ENCODE data around the gene GPC5. TPM values are rescaled to one million over a fixed set of nuclear protein-coding genes. Genes with fewer than 3 reads are reported as not detected.

GPC5 gene
- total RNA-seq, 2 experiments from 2014 or later = not detected

GRCh38 chr13:92042522-92042921 lies 644.1 kb downstream of the GPC5 start:
- H3K4me1 Mint-ChIP-seq = no peaks in the 10 kb centered on the region
- H3K9me3 Mint-ChIP-seq (ENCODE audit: low read depth) = no peaks in the 10 kb centered on the region
- no peaks in the 10 kb centered on the region for H3K27me3 Mint-ChIP-seq
- H3K4me3 Mint-ChIP-seq = no peak overlapping the region
- no peak overlapping the region for H3K27ac Mint-ChIP-seq
- H3K36me3 Mint-ChIP-seq = no peaks in the 10 kb centered on the region
- DNase-seq (no peak), ATAC-seq (no peak)
- CTCF ChIA-PET = no interaction called here

DNA sequence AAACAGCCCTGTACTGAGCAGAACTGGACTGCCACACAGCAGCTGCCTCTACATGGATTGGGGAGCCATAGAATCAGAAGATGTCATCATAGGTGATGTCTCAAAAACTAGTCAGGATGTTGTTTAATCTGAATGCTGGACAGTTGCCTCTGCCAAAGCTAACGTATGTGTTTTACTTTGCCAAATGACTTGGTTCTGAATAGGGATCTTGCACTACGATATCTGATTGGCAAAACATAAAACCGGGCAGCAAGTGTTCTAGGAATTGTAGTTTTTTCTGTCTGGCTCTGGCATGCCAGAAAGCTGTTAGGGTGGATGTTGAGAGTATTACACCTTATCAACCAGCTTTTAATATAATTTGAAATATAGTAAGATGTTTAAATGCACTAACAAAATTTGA lies 645.9 kb downstream of the GPC5 start:
- Mint-ChIP-seq H3K27me3 (no peaks in the 10 kb centered on the region), H3K4me1 (no peaks in the 10 kb centered on the region), H3K9me3 (ENCODE audit: low read depth) (no peaks in the 10 kb centered on the region), H3K27ac (no peak overlapping the region), H3K4me3 (no peak overlapping the region), H3K36me3 (no peaks in the 10 kb centered on the region)
- DNase-seq = no peak
- CTCF ChIA-PET = no interaction called here
- ATAC-seq = no peak

DNA sequence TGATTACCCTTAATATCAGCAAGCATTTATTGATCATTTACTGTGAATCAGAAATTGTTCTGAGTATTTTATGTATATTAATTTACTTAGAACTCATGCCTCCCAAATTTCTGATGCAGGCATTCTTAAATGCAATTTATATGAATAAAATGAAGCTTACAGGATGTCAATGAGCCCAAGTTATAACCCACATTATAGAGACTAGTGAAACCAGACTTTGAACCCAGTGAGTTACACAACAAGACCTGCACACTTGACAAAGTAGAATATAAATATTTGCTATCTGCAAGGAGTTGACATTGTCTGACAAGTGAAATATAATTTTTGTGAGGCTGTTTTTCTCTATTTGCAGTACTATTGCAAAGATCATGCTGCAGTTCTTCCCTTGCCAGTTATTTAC lies 656.0 kb downstream of the GPC5 start:
- ATAC-seq = no peak
- Mint-ChIP-seq H3K4me3 (no peak overlapping the region), H3K27ac (no peak overlapping the region), H3K4me1 (no peaks in the 10 kb centered on the region), H3K36me3 (no peaks in the 10 kb centered on the region), H3K9me3 (ENCODE audit: low read depth) (peaks cover 7% of the 10 kb centered on the region), H3K27me3 (no peaks in the 10 kb centered on the region)
- CTCF ChIA-PET = no interaction called here
- DNase-seq = no peak

DNA sequence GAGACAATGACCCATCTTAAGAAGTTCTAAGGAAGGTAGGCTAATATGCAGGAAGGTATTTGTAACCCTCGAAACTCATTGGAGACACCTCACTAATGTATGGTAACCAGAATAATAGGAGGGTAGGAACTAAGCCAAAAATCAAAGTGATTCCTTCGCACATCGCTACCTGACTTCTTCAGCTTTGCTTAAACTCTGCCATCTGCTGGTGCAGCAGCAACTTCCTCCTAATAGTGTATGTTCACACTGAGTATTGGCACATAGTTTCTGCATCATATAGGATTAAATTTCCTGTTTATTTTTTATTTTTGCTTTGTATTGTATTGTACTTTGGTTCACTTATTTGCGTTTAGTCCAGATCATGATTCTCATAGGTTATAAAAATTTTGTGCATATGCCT lies 676.2 kb downstream of the GPC5 start:
- Mint-ChIP-seq H3K27ac (no peak overlapping the region), H3K9me3 (ENCODE audit: low read depth) (peaks cover 2% of the 10 kb centered on the region), H3K36me3 (no peaks in the 10 kb centered on the region), H3K4me1 (no peaks in the 10 kb centered on the region), H3K4me3 (no peak overlapping the region), H3K27me3 (no peaks in the 10 kb centered on the region)
- DNase-seq = no peak
- ATAC-seq = no peak
- CTCF ChIA-PET = no interaction called here

DNA sequence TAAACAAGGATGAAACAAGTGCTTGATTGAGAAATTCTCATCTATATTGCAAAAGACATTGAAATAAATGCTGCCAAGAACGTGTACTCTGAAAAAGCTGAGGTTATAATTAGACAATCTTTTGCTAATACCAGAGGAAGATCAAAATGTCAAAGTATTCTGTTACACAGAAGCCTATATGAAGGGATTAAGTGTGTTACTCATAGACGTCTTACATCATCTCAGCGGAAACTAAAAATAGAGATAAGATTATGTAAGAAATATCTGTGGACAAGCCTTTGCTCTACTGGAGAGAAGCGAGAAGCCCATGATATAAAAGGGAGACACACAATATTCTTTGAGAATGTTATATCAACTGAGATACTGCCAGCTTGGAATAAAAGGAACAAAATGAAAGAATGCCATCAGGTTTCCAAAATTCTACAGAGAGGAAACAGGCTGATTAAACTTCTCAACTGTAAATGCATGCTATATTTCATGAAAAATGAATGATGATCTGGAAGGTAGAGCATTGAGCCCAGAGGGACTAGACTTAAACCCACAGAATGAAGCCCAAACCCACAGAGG lies 699.0 kb downstream of the GPC5 start:
- ATAC-seq = no peak
- Mint-ChIP-seq H3K27ac (no peak overlapping the region), H3K27me3 (no peaks in the 10 kb centered on the region), H3K36me3 (no peaks in the 10 kb centered on the region), H3K4me1 (no peaks in the 10 kb centered on the region), H3K9me3 (ENCODE audit: low read depth) (no peaks in the 10 kb centered on the region), H3K4me3 (no peak overlapping the region)
- no peak for DNase-seq
- CTCF ChIA-PET = no interaction called here

GRCh38 chr13:92101801-92102200 lies 703.4 kb downstream of the GPC5 start:
- H3K9me3 Mint-ChIP-seq (ENCODE audit: low read depth) = no peaks in the 10 kb centered on the region
- DNase-seq (no peak), ATAC-seq (no peak)
- H3K36me3 Mint-ChIP-seq = no peaks in the 10 kb centered on the region
- no peaks in the 10 kb centered on the region for H3K4me1 Mint-ChIP-seq
- H3K27ac Mint-ChIP-seq = no peak overlapping the region
- CTCF ChIA-PET = no interaction called here
- no peaks in the 10 kb centered on the region for H3K27me3 Mint-ChIP-seq
- no peak overlapping the region for H3K4me3 Mint-ChIP-seq

GRCh38 chr13:92103689-92104153 lies 705.3 kb downstream of the GPC5 start:
- H3K4me1 Mint-ChIP-seq = no peaks in the 10 kb centered on the region
- no peak for DNase-seq
- CTCF ChIA-PET = no interaction called here
- H3K36me3 Mint-ChIP-seq = no peaks in the 10 kb centered on the region
- no peak for ATAC-seq
- no peak overlapping the region for H3K27ac Mint-ChIP-seq
- no peak overlapping the region for H3K4me3 Mint-ChIP-seq
- no peaks in the 10 kb centered on the region for H3K27me3 Mint-ChIP-seq
- peaks cover 2% of the 10 kb centered on the region for H3K9me3 Mint-ChIP-seq (ENCODE audit: low read depth)

GRCh38 chr13:92122186-92122853 lies 723.9 kb downstream of the GPC5 start:
- ATAC-seq (no peak), DNase-seq (no peak)
- Mint-ChIP-seq H3K4me1 (no peaks in the 10 kb centered on the region), H3K27me3 (no peaks in the 10 kb centered on the region), H3K27ac (no peak overlapping the region), H3K36me3 (no peaks in the 10 kb centered on the region), H3K9me3 (ENCODE audit: low read depth) (no peaks in the 10 kb centered on the region), H3K4me3 (no peak overlapping the region)
- CTCF ChIA-PET = no interaction called here

GRCh38 chr13:92126399-92126798 lies 728.0 kb downstream of the GPC5 start:
- CTCF ChIA-PET = no interaction called here
- ATAC-seq = no peak

DNA sequence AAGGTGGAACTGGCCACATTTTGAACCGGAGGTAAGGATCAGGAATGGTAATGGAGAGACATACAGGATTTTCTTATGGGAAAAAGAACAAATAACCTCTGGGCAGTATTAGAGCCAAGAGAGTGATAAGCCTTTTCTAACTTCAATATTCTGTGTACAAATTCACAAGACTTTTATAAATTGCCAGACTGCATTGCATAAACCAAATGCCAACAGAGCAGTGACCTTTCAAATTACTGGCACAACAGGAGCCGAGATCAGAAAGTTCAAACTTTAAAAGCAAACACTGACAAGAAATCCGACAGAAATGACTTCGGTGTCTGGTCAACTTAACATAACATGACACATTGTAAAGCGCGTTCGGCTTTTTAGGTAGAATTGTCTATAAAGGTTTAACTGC lies 737.1 kb downstream of the GPC5 start:
- no peak for ATAC-seq
- CTCF ChIA-PET = no interaction called here

More at GRCh38 chr13:92126399-92126798, 728.0 kb downstream of the GPC5 start:
- no peak for DNase-seq
- H3K27me3 Mint-ChIP-seq = no peaks in the 10 kb centered on the region
- H3K9me3 Mint-ChIP-seq (ENCODE audit: low read depth) = no peaks in the 10 kb centered on the region
- H3K36me3 Mint-ChIP-seq = no peaks in the 10 kb centered on the region
- no peak overlapping the region for H3K4me3 Mint-ChIP-seq
- H3K4me1 Mint-ChIP-seq = no peaks in the 10 kb centered on the region
- no peak overlapping the region for H3K27ac Mint-ChIP-seq

GRCh38 chr13:92136449-92137155 lies 738.2 kb downstream of the GPC5 start:
- Mint-ChIP-seq H3K9me3 (ENCODE audit: low read depth) (no peaks in the 10 kb centered on the region), H3K27ac (no peak overlapping the region)

More for the DNA sequence above, 737.1 kb downstream of the GPC5 start:
- Mint-ChIP-seq H3K36me3 (no peaks in the 10 kb centered on the region), H3K9me3 (ENCODE audit: low read depth) (no peaks in the 10 kb centered on the region), H3K4me1 (no peaks in the 10 kb centered on the region), H3K4me3 (no peak overlapping the region), H3K27ac (no peak overlapping the region), H3K27me3 (no peaks in the 10 kb centered on the region)
- no peak for DNase-seq

DNA sequence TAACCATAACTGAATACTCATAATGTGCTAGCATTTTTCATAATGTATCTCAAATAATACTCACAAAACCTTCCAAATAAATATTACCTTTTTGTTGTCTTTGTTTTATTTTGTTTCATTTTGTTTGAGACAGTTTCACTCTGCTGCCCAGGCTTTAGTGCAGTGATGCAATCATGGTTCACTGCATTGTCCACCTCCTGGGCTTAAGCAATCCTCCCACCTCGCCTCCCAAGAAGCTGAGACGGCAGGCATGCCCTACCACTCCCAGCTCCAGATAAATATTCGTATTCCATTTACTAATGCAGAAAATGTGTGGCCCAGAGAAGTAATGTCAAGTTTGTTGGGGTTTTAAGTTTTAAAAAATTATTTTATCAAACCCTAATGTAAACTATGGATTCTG lies 739.1 kb downstream of the GPC5 start:
- CTCF ChIA-PET = no interaction called here
- H3K36me3 Mint-ChIP-seq = no peaks in the 10 kb centered on the region
- H3K9me3 Mint-ChIP-seq (ENCODE audit: low read depth) = no peaks in the 10 kb centered on the region
- ATAC-seq = no peak
- no peak overlapping the region for H3K27ac Mint-ChIP-seq
- H3K27me3 Mint-ChIP-seq = no peaks in the 10 kb centered on the region
- DNase-seq = no peak
- H3K4me1 Mint-ChIP-seq = no peaks in the 10 kb centered on the region
- no peak overlapping the region for H3K4me3 Mint-ChIP-seq

More at GRCh38 chr13:92136449-92137155, 738.2 kb downstream of the GPC5 start:
- Mint-ChIP-seq H3K27me3 (no peaks in the 10 kb centered on the region), H3K4me1 (no peaks in the 10 kb centered on the region), H3K4me3 (no peak overlapping the region), H3K36me3 (no peaks in the 10 kb centered on the region)
- DNase-seq (no peak), ATAC-seq (no peak)
- CTCF ChIA-PET = no interaction called here

- CTCF ChIA-PET = no interaction called here
- peaks cover 2% of the 10 kb centered on the region for H3K9me3 Mint-ChIP-seq (ENCODE audit: low read depth)
- H3K4me3 Mint-ChIP-seq = no peak overlapping the region
- no peak overlapping the region for H3K27ac Mint-ChIP-seq
- DNase-seq (no peak), ATAC-seq (no peak)
- H3K27me3 Mint-ChIP-seq = no peaks in the 10 kb centered on the region
- no peaks in the 10 kb centered on the region for H3K36me3 Mint-ChIP-seq
- no peaks in the 10 kb centered on the region for H3K4me1 Mint-ChIP-seq
Observed at GRCh38 chr13:92143766-92144165, 745.3 kb downstream of the GPC5 start.

DNA sequence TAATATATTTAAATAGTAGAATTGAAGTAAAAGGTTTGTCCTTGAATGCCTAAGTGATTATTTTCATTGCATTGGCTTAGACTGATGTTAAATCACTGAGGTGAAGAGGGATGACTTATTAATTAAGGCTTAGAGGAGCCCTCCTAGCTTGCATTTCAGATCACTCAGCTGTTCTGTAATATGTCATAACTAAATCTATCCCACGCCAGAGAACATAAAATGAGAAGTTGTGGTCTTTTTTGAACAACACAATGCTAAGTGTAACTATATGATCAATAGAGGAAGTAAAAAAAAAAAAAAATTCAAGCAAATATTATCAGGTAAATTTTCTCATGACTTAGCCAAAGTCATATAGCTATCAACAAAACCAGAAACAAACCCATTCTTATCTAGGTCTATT lies 752.2 kb downstream of the GPC5 start:
- H3K4me3 Mint-ChIP-seq = no peak overlapping the region
- H3K36me3 Mint-ChIP-seq = no peaks in the 10 kb centered on the region
- H3K27ac Mint-ChIP-seq = no peak overlapping the region
- no peak for ATAC-seq
- H3K4me1 Mint-ChIP-seq = no peaks in the 10 kb centered on the region
- CTCF ChIA-PET = no interaction called here
- peaks cover 6% of the 10 kb centered on the region for H3K9me3 Mint-ChIP-seq (ENCODE audit: low read depth)
- H3K27me3 Mint-ChIP-seq = no peaks in the 10 kb centered on the region
- no peak for DNase-seq
